HCT116 (cell line): ENCODE results near the gene WDR19. TPM values are rescaled to one million over a fixed set of nuclear protein-coding genes. Genes with fewer than 3 reads are reported as not detected.

Source experiments
- ATAC-seq: fragments of 200-7000 bp; cut with Tn5 transposase; 2 replicates; pipeline ENCODE4 v1.9.1; 2020; ENCODE audit warnings: mild to moderate bottlenecking, moderate library complexity
- BruUV-seq: library from RNA; stranded (reverse); fragments of 400-500 nt; replicated peaks from 2 replicates; lab custom pipeline; 2021; lab: Mats Ljungman, UMichigan
- CTCF ChIA-PET: fragments of 300-600 bp; sonication (Branson Sonifier 250); formaldehyde crosslinking; loops from one replicate; lab custom pipeline; 2021; ENCODE audit warnings: antibody characterized with exemption; lab: Charles Lee
- POLR2A ChIA-PET: fragments of 300-600, 350-600 bp; sonication (Branson Sonifier 250); formaldehyde crosslinking; loops from one replicate; lab custom pipeline; 2021; ENCODE audit warnings: antibody characterized with exemption; lab: Charles Lee
- RAD21 ChIA-PET, 2 experiments: fragments of 300-600 bp; sonication (Branson Sonifier 250); formaldehyde crosslinking; loops; one replicate each; lab custom pipeline; 2023; ENCODE audit warnings: low total read pairs in 2 of 2; ENCODE audit not compliant: uncharacterized antibody in 2 of 2, unreplicated experiment in 2 of 2, low non-redundant PET in 1 of 2; lab: Charles Lee
- DNase-seq: peaks from one replicate; pipeline ENCODE4 v3.0.0-alpha.2; 2010; ENCODE audit warnings: low read depth, low spot score
- H2AFZ ChIP-seq: fragments of 200-600 bp; shearing (Covaris generic), sonication (generic); 2 replicates; pipeline ENCODE4 v1.6.1; 2017; ENCODE audit warnings: low read depth, mixed run types, mixed read lengths, antibody characterized with exemption, low read length; ENCODE audit not compliant: poor library complexity, severe bottlenecking
- H3K27ac ChIP-seq: 2 replicates; pipeline ENCODE4 v1.5.1; 2012; ENCODE audit warnings: low read depth, low read length
- H3K27me3 ChIP-seq: fragments of 200-600 bp; sonication (generic); 2 replicates; pipeline ENCODE4 v1.6.1; 2016; ENCODE audit warnings: mixed run types, low read length, mixed read lengths; ENCODE audit not compliant: insufficient read depth
- H3K36me3 ChIP-seq, 2 experiments: fragments of 200-500 bp in 1 of 2; fragments of 200-600 bp in 1 of 2; sonication (Bioruptor generic) in 1 of 2; sonication (generic) in 1 of 2; 2 replicates each; pipeline versions ENCODE4 v1.5.1 to v1.6.1; 2014 to 2016; ENCODE audit warnings: low read length in 2 of 2, inconsistent platforms in 1 of 2, mixed read lengths in 1 of 2, mixed run types in 1 of 2; ENCODE audit not compliant: insufficient read depth in 2 of 2, control insufficient read depth in 1 of 2
- H3K4me1 ChIP-seq, 2 experiments: fragments of 200-600 bp in 1 of 2; sonication (generic) in 1 of 2; 2 replicates each; pipeline versions ENCODE4 v1.5.1 to v1.6.1; 2012 to 2017; ENCODE audit warnings: low read length in 2 of 2, inconsistent platforms in 1 of 2, mild to moderate bottlenecking in 1 of 2, mixed read lengths in 1 of 2, mixed run types in 1 of 2, moderate library complexity in 1 of 2; ENCODE audit not compliant: insufficient read depth in 2 of 2, control insufficient read depth in 1 of 2
- H3K4me2 ChIP-seq: fragments of 200-600 bp; sonication (generic); 2 replicates; pipeline ENCODE4 v1.6.1; 2017; ENCODE audit warnings: mixed run types, low read length, mixed read lengths
- H3K4me3 ChIP-seq, 2 experiments: fragments of 200-600 bp in 1 of 2; sonication (generic) in 1 of 2; replicated peaks in 1 of 2; 2 replicates each; pipeline ENCODE4 v1.5.1; 2011 to 2016; ENCODE audit warnings: low read length in 2 of 2, control low read depth in 1 of 2, low read depth in 1 of 2, mild to moderate bottlenecking in 1 of 2, mixed read lengths in 1 of 2, mixed run types in 1 of 2
- H3K79me2 ChIP-seq: fragments of 200-600 bp; sonication (generic); 2 replicates; pipeline ENCODE4 v1.6.1; 2017; ENCODE audit warnings: mild to moderate bottlenecking, mixed run types, low read length, moderate library complexity, mixed read lengths; ENCODE audit not compliant: insufficient read depth
- H3K9ac ChIP-seq: fragments of 200-600 bp; sonication (generic); 2 replicates; pipeline ENCODE4 v1.6.1; 2016; ENCODE audit warnings: low read length, mixed read lengths
- H3K9me2 ChIP-seq: fragments of 200-600 bp; sonication (generic), shearing (Covaris generic); 2 replicates; pipeline ENCODE4 v1.6.1; 2017; ENCODE audit warnings: mixed run types, mild to moderate bottlenecking, moderate library complexity; ENCODE audit not compliant: insufficient read depth
- H3K9me3 ChIP-seq, 2 experiments: fragments of 200-500 bp in 1 of 2; fragments of 200-600 bp in 1 of 2; sonication (Bioruptor generic) in 1 of 2; sonication (generic) in 1 of 2; 2 replicates each; pipeline ENCODE4 v1.6.1; 2014 to 2017; ENCODE audit warnings: low read length in 2 of 2, mixed read lengths in 2 of 2, inconsistent platforms in 1 of 2, low read depth in 1 of 2, mild to moderate bottlenecking in 1 of 2, mixed run types in 1 of 2, moderate library complexity in 1 of 2; ENCODE audit not compliant: control insufficient read depth in 1 of 2, insufficient read depth in 1 of 2
- H4K20me1 ChIP-seq: fragments of 200-600 bp; sonication (generic), shearing (Covaris generic); 2 replicates; pipeline ENCODE4 v1.6.1; 2017; ENCODE audit warnings: mixed run types, mild to moderate bottlenecking, moderate library complexity; ENCODE audit not compliant: insufficient read depth
- ATF3 ChIP-seq: IDR thresholded peaks from 2 replicates; pipeline ENCODE4 v1.6.1; 2012
- CEBPB ChIP-seq: IDR thresholded peaks from 2 replicates; pipeline ENCODE4 v1.6.1; 2012; ENCODE audit warnings: low read depth
- CTCF ChIP-seq, 3 experiments: fragments of 200-600 bp in 1 of 3; sonication (generic) in 1 of 3; IDR thresholded peaks in 2 of 3; conservative IDR thresholded peaks in 1 of 3; 2 replicates each; pipeline ENCODE4 v1.5.1; 2012 to 2017; ENCODE audit warnings: low read depth in 2 of 3, low read length in 2 of 3, antibody characterized with exemption in 1 of 3, borderline replicate concordance in 1 of 3, control low read depth in 1 of 3, mild to moderate bottlenecking in 1 of 3, mixed read lengths in 1 of 3, mixed run types in 1 of 3, moderate library complexity in 1 of 3; ENCODE audit not compliant: insufficient read depth in 1 of 3
- ELF1 ChIP-seq: IDR thresholded peaks from 2 replicates; pipeline ENCODE4 v1.6.1; 2012; ENCODE audit warnings: low read depth, borderline replicate concordance
- EZH2 ChIP-seq: fragments of 200-600 bp; sonication (generic); IDR thresholded peaks from 2 replicates; pipeline ENCODE4 v1.6.1; 2017; ENCODE audit warnings: antibody characterized with exemption, mixed run types
- EZH2phosphoT487 ChIP-seq: fragments of 200-600 bp; IDR thresholded peaks from 2 replicates; pipeline ENCODE4 v1.6.1; 2018; ENCODE audit warnings: antibody characterized with exemption, borderline replicate concordance
- FOSL1 ChIP-seq: IDR thresholded peaks from 2 replicates; pipeline ENCODE4 v1.6.1; 2012; ENCODE audit warnings: low read depth
- MAX ChIP-seq: IDR thresholded peaks from 2 replicates; pipeline ENCODE4 v1.6.1; 2012
- POLR2A ChIP-seq: IDR thresholded peaks from 2 replicates; pipeline ENCODE4 v1.7.0; 2011; ENCODE audit warnings: borderline replicate concordance; ENCODE audit not compliant: insufficient read depth, insufficient read length; ENCODE audit errors: extremely low read depth
- RAD21 ChIP-seq: IDR thresholded peaks from 2 replicates; pipeline ENCODE4 v1.6.1; 2012; ENCODE audit warnings: low read depth, mild to moderate bottlenecking
- SP1 ChIP-seq: IDR thresholded peaks from 2 replicates; pipeline ENCODE4 v1.6.1; 2012; ENCODE audit warnings: low read depth
- TCF7L2 ChIP-seq: IDR thresholded peaks from 2 replicates; pipeline ENCODE4 v1.7.0; 2011; ENCODE audit warnings: borderline replicate concordance, inconsistent platforms; ENCODE audit not compliant: insufficient read depth, insufficient read length; ENCODE audit errors: extremely low read depth
- YY1 ChIP-seq: IDR thresholded peaks from 2 replicates; pipeline ENCODE4 v1.6.1; 2011; ENCODE audit warnings: low read length, low read depth, moderate library complexity, mild to moderate bottlenecking; ENCODE audit not compliant: insufficient replicate concordance; ENCODE audit errors: extremely low read depth
- ZFX ChIP-seq: fragments of 450-650 bp; IDR thresholded peaks from 2 replicates; pipeline ENCODE4 v1.6.1; 2017
- intact Hi-C: fragments of 100-400 bp; cut with micrococcal nuclease; formaldehyde crosslinking; loops from 2 replicates; pipeline ENCODE4 v1.10.0; 2022
- total RNA-seq: library from RNA; stranded (reverse); gene quantifications from one replicate; pipeline ENCODE4 v1.2.1, GENCODE V29; 2021; ENCODE audit not compliant: unreplicated experiment

Gene WDR19
- total RNA-seq, 1 experiment from 2014 or later = 18.8 TPM

- ChIA-PET CTCF (no interaction called here), RAD21 (no interaction called here), POLR2A (no interaction called here)
- Histone ChIP-seq H3K36me3 (no peaks in the 10 kb centered on the region), H4K20me1 (no peaks in the 10 kb centered on the region), H3K9me2 (no peaks in the 10 kb centered on the region)
- no peak for TF ChIP-seq SP1
- no peak for TF ChIP-seq POLR2A
- no peak for TF ChIP-seq MAX
- no peak for TF ChIP-seq TCF7L2
- TF ChIP-seq EZH2phosphoT487 = no peak
- TF ChIP-seq ATF3 = no peak
- no peak for TF ChIP-seq EZH2
- no peak for TF ChIP-seq RAD21
- no peak for TF ChIP-seq CTCF (IDR thresholded peaks at IDR 0.05 in 2 of 3, conservative IDR thresholded peaks at IDR 0.05 in 1 of 3; ENCODE audit: borderline replicate concordance in 1 of 3, insufficient read depth in 1 of 3, low read depth in 2 of 3, low read length in 2 of 3)
- TF ChIP-seq YY1 = no peak
- TF ChIP-seq FOSL1 = no peak
- no peak for TF ChIP-seq ZFX
- TF ChIP-seq CEBPB = no peak
- no peak for TF ChIP-seq ELF1
- TF ChIP-seq, all 23 proteins: peak for 0
- H3K79me2 ChIP-seq = no peaks in the 10 kb centered on the region
- no peak overlapping the region for H3K4me2 ChIP-seq
- intact Hi-C loops = no loop called here
- ATAC-seq (no peak), DNase-seq (no peak)
- no peak overlapping the region for H2AFZ ChIP-seq
- no peaks in the 10 kb centered on the region for H3K9me3 ChIP-seq
- H3K4me3 ChIP-seq = no peak overlapping the region
- no TSS peak for BruUV-seq
- H3K4me1 ChIP-seq = peaks cover 6 to 11% of the 10 kb centered on the region in 2 experiments; a peak in 2 of 4 replicates
- no peak overlapping the region for H3K9ac ChIP-seq
- H3K27ac ChIP-seq = no peak overlapping the region
- H3K27me3 ChIP-seq = no peaks in the 10 kb centered on the region
Measured at GRCh38 chr4:39255871-39256270, 73.5 kb downstream of the WDR19 start.
